Anterior cingulate cortex (tissue), 58 donors: ENCODE data around the gene RNF4.
"Not testable (repeated sequence)": the region's sequence is repeated elsewhere in the genome, so short reads cannot be mapped to it uniquely, and the experiment has no call there.

Experiments
- DNase-seq, 58 donors: peaks; one replicate each; lab custom pipeline; 2025; lab: John Stamatoyannopoulos, UW

The RNF4 gene

DNA sequence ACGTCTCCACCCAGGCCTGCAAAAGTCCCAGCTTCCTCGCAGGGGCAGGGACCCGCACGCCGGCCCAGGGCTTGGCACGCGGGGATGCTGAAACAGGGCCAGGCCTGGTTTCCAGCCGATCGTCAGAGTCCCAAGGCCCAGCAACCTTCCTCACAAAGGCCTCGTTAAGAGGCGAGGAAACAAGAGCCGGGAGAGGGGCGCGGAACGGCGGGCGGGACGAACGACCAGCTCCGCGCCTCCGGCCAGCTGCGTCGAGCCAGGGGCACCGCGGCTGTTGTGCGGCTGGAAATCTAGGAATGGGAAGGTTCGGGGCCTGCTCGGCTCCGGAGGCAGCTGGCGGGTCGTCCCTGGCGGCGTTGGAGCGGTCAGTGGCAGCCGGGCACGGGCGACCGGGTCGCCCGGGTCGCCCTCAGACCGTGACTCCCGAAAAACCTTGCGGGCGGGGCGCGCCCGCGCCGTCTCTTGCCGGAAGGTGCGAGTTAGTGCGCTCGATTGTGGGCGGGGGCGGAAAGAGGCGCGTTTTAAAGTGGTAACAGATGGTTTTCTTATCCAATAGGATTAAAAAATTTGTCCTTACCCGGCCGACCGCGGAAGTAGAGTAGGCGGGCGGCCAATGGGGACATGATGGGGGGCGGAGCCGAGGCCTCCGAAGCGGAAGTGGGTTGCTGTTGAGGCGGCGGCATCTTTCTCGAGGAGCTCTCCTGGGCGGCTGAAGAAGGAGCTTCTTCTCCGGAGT, at the start of gene RNF4:
RNF4 (plus strand) TSS at position 651 of the 736 bp plus-strand sequence. CDS start 21,388 bp downstream, outside the sequence.
- peak; percentile 43 to 97 (median 93) for DNase-seq

DNA sequence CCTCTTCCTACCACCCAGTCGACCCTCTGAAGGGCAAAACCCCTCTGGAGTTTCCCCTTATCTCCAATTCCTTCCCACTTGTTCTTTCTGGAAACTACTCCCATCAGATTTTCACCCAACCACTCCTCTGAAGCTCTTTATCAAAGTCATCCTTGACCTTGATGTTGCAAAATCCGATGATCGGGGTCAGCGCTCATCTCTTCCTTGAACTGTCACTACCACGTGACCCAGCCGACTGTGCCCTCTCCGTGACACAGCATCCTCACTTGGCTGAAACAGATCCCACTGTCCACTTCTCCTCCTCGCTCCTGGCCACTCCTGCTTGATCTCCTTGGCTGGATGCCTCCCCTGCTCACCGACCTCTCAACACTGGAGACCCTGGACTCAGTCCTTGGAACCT, 49.1 kb upstream of the RNF4 start:
- no peak for DNase-seq

- no peak for DNase-seq
These were observed 47.0 kb upstream of the RNF4 start for GRCh38 chr4:2421928-2422327.

DNA sequence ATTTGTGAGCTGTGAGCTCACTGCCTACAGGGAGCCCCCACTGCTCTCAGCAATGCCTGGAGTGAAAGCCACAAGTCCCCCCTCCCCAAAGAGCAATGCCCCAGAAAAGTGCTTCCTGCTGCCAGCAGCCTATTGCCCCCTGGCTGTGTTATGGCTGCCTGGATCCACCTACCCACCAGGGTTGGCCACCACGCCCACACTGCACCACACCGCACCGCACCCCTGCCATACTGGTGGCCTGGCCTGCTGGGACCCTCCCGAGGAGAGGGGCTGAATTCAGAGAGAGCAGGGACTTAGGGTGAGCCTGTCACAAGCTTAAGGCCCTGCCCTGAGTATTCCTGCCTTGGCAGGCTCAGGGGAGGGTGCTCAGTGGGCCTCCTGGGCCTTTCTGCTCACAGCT, 45.8 kb upstream of the RNF4 start:
- DNase-seq = no peak

GRCh38 chr4:2423695-2424094, 45.2 kb upstream of the RNF4 start:
- DNase-seq = no peak

DNA sequence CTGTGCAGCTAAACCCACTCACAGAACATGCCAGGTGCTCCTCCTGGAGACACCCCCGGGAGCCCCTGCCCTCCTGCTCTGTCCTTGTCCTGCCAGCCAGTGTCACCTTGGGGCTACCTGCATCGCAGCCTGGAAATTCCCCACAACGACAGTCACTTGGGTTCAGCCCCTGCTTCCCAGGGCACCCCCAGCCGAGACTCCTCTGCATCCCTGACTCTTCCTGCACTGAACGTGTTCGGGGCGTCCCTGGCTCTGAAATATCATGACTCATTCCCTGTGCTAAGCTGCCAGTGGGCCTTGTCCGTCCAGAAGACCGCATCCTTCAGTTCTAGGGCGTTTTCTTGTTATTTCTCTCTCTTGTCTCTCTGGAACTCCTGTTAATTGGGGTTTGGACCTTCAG, 44.3 kb upstream of the RNF4 start:
- DNase-seq = no peak

- DNase-seq = no peak
These were observed 43.4 kb upstream of the RNF4 start for GRCh38 chr4:2425386-2426068.

DNA sequence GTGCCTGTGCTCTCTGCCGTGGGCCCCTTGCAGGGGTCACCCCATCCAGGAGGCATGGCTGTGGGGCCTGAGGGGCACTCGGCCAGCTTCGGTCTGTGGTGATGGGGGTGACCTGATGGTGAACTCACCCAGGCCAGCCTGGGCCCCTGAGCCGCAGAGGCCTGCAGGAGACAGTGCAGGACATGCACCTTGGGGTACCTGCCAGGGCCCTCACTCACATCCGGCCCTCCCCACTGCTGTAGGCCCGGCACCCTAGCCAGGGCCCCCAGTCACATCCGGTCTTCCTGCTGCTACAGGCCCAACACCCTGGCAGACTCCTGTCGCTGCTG, 42.9 kb upstream of the RNF4 start:
- no peak for DNase-seq

GRCh38 chr4:2426711-2427275, 42.1 kb upstream of the RNF4 start:
- no peak for DNase-seq

- no peak for DNase-seq
These were observed 41.2 kb upstream of the RNF4 start for GRCh38 chr4:2427383-2428334.

DNA sequence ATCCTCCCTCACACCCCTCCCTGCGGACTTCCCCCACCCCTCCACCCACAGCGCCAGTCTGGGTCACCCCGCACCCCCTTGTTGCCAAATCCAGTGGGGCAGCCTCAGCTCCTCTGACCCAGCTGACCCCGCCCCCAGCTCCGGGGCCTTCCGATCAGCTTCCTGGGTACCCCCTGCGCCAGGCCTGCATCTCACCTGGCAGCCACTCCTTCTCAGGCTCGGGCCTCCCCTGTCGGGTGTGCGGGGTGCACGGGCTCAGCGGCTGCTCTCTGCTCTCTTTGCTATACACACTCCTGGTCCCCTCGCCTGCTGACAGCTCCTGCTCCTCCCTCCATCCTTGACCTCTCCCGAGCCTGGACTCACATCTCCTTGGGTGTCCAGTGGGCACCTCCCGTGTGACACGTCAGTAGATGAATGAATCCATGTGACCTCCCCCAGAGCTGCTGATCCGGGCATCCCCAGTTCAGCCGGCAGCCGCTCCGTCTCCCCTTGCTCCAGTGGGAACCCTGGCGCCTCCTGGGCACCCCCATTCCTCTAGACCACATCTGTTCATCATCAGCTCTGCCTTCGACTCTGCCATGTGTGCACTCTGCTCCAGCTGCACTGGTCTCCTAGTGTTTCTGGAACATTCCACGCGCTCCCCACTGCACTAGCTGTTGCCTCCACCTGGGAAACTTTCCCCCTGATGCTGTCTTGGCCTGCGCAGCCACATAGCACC, 40.3 kb upstream of the RNF4 start:
- DNase-seq = no peak

DNA sequence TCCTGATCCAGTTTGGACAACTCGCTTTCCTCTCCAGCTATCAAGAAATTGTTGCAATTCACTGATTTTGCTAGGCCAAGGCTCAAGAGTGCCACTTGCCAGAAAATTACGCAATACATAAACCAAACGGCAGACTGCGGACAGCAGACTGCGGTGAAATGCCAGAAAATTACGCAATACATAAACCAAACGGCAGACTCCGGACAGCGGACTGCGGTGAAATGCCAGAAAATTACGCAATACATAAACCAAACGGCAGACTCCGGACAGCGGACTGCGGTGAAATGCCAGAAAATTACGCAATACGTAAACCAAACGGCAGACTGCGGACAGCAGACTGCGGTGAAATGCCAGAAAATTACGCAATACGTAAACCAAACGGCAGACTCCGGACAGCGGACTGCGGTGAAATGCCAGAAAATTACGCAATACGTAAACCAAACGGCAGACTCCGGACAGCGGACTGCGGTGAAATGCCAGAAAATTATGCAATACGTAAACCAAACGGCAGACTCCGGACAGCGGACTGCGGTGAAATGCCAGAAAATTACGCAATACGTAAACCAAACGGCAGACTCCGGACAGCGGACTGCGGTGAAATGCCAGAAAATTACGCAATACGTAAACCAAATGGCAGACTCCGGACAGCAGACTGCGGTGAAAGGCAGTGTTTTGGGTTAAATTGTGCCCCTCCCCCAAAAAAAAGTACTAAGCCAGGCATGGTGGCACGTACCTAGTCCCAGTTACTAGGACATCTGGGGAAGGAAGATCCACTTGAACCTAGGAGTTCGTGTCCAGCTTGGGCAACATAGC, 38.8 kb upstream of the RNF4 start:
- not testable (repeated sequence) for DNase-seq

DNA sequence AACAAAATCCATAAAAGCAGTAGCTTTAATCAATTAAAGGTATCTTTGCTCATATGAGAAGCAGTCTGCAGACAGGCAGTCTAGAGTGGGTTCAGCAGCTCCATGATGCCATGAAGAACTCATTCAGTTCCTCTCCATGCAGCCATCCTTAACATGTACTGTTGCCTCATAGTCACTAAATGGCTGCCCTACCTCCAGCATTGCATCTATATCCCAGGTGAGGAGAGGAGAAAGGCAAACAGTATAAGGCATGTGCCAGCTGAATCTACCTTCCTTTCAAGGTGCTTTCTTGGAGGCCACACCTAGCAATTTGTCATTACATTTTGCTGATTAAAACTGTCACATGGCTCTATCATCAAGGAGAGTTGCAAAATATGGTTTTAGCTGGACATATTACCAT, 36.9 kb upstream of the RNF4 start:
- no peak for DNase-seq

DNA sequence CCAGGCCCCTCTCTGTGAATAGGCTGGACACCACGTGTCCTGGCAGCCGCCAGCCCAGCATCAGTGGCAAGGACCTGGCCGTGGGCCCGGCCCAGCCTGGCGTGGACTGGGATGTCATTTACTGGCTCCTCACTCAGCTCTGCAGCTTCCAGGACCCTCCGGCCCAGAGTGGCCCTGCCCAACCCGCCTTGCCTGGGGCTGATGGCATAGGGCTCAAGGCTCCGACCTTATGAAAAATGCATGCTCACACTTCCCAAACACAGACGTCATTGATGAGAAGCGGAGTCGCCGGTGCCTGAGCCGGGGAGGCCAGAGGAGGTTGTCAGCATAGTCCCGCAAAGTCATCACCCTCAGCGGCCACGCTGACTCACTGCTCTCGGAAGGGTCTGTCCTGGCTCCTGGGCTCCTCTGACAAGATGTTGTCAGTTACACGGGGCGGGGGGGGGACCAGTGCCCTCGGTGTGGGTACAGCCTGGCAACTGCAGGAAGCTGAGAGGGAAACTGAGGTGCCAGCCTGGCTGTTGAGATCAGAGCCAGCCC, 35.8 kb upstream of the RNF4 start:
- peak in 57 of 58 donors; percentile 20 to 96 (median 81) for DNase-seq

DNA sequence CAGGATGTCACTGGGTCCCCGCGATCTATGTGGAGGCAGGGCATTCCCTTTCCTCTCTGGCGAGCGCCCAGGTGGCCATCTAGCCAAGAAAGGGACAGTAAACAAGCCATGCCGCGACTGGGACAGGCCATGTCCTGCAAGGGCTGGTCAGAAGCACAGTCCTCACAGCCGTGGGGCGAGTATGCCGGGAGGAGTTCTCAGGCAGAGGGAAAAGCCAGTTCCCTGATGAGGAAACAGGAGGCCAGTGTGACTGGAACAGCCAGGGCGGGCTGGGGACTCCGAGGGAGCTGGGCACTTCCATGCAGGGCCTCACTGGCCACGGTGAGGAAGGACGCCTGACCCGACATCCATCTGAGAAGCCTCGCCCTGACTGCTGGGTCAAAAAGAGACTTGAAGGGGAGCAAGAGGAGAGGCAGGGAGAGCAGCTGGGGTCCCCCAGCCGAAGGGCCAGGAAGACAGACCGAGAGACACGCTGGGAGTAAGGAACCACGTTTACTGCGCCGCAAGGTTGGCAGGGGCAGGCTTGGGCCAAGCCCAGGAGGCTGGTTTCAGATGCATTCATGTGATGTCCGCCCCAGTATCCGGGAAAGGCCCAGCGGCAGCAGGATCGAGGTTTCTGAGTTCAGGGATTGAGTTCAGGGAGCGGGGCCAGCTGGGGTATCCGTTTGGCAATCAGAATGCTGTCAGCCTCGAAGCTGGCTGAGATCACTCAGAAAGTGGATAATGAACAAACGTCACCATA, 35.1 kb upstream of the RNF4 start:
- DNase-seq = peak in 26 of 58 donors; percentile 19 to 76 (median 42)

- no peak for DNase-seq
These were observed 34.5 kb upstream of the RNF4 start for GRCh38 chr4:2434420-2434819.

DNA sequence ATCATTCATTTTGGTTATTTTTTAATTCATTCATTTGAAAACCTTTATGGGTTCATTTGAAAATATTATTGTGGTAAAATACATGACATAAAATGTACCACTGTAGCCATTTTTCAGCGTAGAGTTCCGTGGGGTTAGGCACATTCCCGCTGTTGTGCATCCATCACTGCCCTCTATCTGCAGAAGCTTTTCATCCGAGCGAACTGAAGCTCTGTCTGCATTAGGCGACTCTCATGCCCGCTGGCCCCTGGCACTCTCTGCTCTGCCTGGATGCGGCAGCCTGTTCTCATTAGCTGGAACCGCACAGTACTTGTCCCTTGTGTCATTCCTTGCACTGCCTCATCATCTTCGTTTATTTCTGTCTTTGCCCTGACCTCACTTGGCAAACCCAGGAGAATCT, 32.6 kb upstream of the RNF4 start:
- peak in 40 of 58 donors; percentile 7 to 77 (median 50) for DNase-seq
